DLD1 (cell line): ENCODE data around the gene SLC6A12.
"Not testable (repeated sequence)": the region's sequence is repeated elsewhere in the genome, so short reads cannot be mapped to it uniquely, and the experiment has no call there.

ENCODE experiments used
- in situ Hi-C: cut with HindIII; loops from 2 replicates; pipeline ENCODE4 v1.10.0; 2017; ENCODE audit warnings: low sequenced_read_pairs

SLC6A12 gene

GRCh38 chr12:235967-236366 is 22.0 kb upstream of the SLC6A12 start:
- in situ Hi-C loops, result not testable (repeated sequence)

GRCh38 chr12:234891-235415 is 21.0 kb upstream of the SLC6A12 start:
- in situ Hi-C loops, result no loop called here

- in situ Hi-C loops, result no loop called here
Measured at GRCh38 chr12:234019-234418, 20.1 kb upstream of the SLC6A12 start.

- in situ Hi-C loops, result no loop called here
Measured at GRCh38 chr12:233615-233968, 19.6 kb upstream of the SLC6A12 start.

- in situ Hi-C loops, result no loop called here
Measured at GRCh38 chr12:232731-233614, 19.0 kb upstream of the SLC6A12 start.

- in situ Hi-C loops, result no loop called here
Measured at GRCh38 chr12:230925-231671, 17.1 kb upstream of the SLC6A12 start.

- in situ Hi-C loops, result no loop called here
Measured at GRCh38 chr12:229441-230191, 15.7 kb upstream of the SLC6A12 start.

- in situ Hi-C loops, result no loop called here
Measured at GRCh38 chr12:228846-229200, 14.9 kb upstream of the SLC6A12 start.

GRCh38 chr12:227923-228845 is 14.2 kb upstream of the SLC6A12 start:
- in situ Hi-C loops, result no loop called here

GRCh38 chr12:227286-227915 is 13.4 kb upstream of the SLC6A12 start:
- in situ Hi-C loops, result no loop called here

GRCh38 chr12:226401-226800 is 12.4 kb upstream of the SLC6A12 start:
- in situ Hi-C loops, result no loop called here

- in situ Hi-C loops, result no loop called here
Measured at GRCh38 chr12:225012-225411, 11.1 kb upstream of the SLC6A12 start.

GRCh38 chr12:224330-224729 is 10.4 kb upstream of the SLC6A12 start:
- in situ Hi-C loops, result no loop called here

- in situ Hi-C loops, result no loop called here
Measured at GRCh38 chr12:223841-224240, 9.9 kb upstream of the SLC6A12 start.

GRCh38 chr12:221736-222135 is 7.8 kb upstream of the SLC6A12 start:
- in situ Hi-C loops, result no loop called here

GRCh38 chr12:220946-221550 is 7.1 kb upstream of the SLC6A12 start:
- in situ Hi-C loops, result no loop called here

- in situ Hi-C loops, result no loop called here
Measured at GRCh38 chr12:220491-220890, 6.5 kb upstream of the SLC6A12 start.

- in situ Hi-C loops, result no loop called here
Measured at GRCh38 chr12:219891-220352, 6.0 kb upstream of the SLC6A12 start.
